Tongue (tissue), 2 donors: ENCODE data around the gene HOXD12. TPM values are rescaled to one million over a fixed set of nuclear protein-coding genes. Genes with fewer than 3 reads are reported as not detected.

Experiments used
- DNase-seq: peaks from one replicate; pipeline ENCODE4 v3.0.0-alpha.2; 2015
- total RNA-seq: library from RNA; depleted of rRNA; stranded (reverse); fragments of >200 nt; gene quantifications from one replicate; pipeline ENCODE4 v1.2.3, GENCODE V29; 2014

HOXD12 gene
- total RNA-seq: not detected

GRCh38 chr2:176099728-176100546 lies at the start of gene HOXD12:
Gene HOXD12 (plus strand): TSS chr2:176099795. CDS start chr2:176099802, 7 bp downstream.
- DNase-seq: no peak

- peak; percentile 64 for DNase-seq
Measured at GRCh38 chr2:176056406-176056805, 43.2 kb upstream of the HOXD12 start.

- DNase-seq: no peak
Measured at GRCh38 chr2:176063958-176064357, 35.6 kb upstream of the HOXD12 start.

GRCh38 chr2:176066645-176067588 lies 32.7 kb upstream of the HOXD12 start:
- DNase-seq: peak; percentile 14

- peak; percentile 29 for DNase-seq
Measured at GRCh38 chr2:176067589-176068418, 31.8 kb upstream of the HOXD12 start.

- DNase-seq: peak; percentile 23
Measured at GRCh38 chr2:176068419-176068832, 31.2 kb upstream of the HOXD12 start.

- no peak for DNase-seq
Measured at GRCh38 chr2:176071330-176072291, 28.0 kb upstream of the HOXD12 start.

- no peak for DNase-seq
Measured at GRCh38 chr2:176072292-176072669, 27.3 kb upstream of the HOXD12 start.

- no peak for DNase-seq
Measured at GRCh38 chr2:176072951-176073904, 26.4 kb upstream of the HOXD12 start.

GRCh38 chr2:176074919-176075425 lies 24.6 kb upstream of the HOXD12 start:
- DNase-seq: no peak

GRCh38 chr2:176075481-176075880 lies 24.1 kb upstream of the HOXD12 start:
- DNase-seq: peak; percentile 64

- DNase-seq: peak; percentile 14
Measured at GRCh38 chr2:176076063-176076462, 23.5 kb upstream of the HOXD12 start.

- no peak for DNase-seq
Measured at GRCh38 chr2:176076796-176077195, 22.8 kb upstream of the HOXD12 start.

- peak; percentile 30 for DNase-seq
Measured at GRCh38 chr2:176078541-176079284, 20.9 kb upstream of the HOXD12 start.

- no peak for DNase-seq
Measured at GRCh38 chr2:176079285-176079830, 20.2 kb upstream of the HOXD12 start.

GRCh38 chr2:176079831-176080539 lies 19.6 kb upstream of the HOXD12 start:
- DNase-seq: peak; percentile 69

- DNase-seq: peak; percentile 37
Measured at GRCh38 chr2:176080540-176081375, 18.8 kb upstream of the HOXD12 start.
